ENCODE measurements around the gene KXD1.

The KXD1 gene

GRCh38 chr19:18613589-18614234 lies 56.0 kb downstream of the KXD1 start:
- no peak for DNase-seq (ENCODE audit: low read depth in 2 of 2)

GRCh38 chr19:18616023-18616422 lies 58.4 kb downstream of the KXD1 start:
- no peak for DNase-seq (ENCODE audit: low read depth in 2 of 2)

GRCh38 chr19:18617562-18617961 lies 59.9 kb downstream of the KXD1 start:
- DNase-seq (ENCODE audit: low read depth in 2 of 2) = no peak

DNA sequence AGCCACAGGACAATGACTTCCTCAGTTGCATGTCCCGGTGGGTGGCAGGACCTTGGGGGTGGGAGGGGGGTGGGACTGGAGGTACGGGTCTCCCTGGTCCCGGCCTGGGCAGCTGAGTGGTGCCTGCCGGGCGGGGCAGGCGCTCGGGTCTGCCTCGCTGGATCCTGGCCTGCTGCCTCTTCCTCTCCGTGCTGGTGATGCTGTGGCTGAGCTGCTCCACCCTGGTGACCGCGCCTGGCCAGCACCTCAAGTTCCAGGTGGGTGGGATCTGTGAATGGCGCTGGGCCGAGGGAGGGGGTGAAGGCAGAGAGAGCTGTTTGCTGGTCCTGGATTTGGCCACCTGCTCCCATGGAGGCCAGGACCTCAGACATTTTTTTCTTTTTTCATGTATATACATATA lies 60.6 kb downstream of the KXD1 start:
- no peak for DNase-seq (ENCODE audit: low read depth in 2 of 2)

Measured in stimulated activated CD8-positive, alpha-beta memory T cell treated with anti-CD3 and anti-CD28 coated beads, Interleukin-7, amount 100 ng/mL, for 4 hours (primary cell).